CD4-positive, alpha-beta T cell treated with Interleukin-6 for 4 hours (primary cell): Measurements from ENCODE around the gene SMARCD1.

Experiments
- DNase-seq: peaks from one replicate; pipeline ENCODE4 v3.0.0-alpha.2; 2020; ENCODE audit warnings: mixed read lengths

Gene SMARCD1

GRCh38 chr12:50104417-50105366 is 19.6 kb downstream of the SMARCD1 start:
- DNase-seq, result no peak

GRCh38 chr12:50105913-50106450 is 20.8 kb downstream of the SMARCD1 start:
- DNase-seq, result no peak

GRCh38 chr12:50106907-50107306 is 21.8 kb downstream of the SMARCD1 start:
- no peak for DNase-seq

GRCh38 chr12:50107416-50108268 is 22.5 kb downstream of the SMARCD1 start:
- DNase-seq, result no peak

DNA sequence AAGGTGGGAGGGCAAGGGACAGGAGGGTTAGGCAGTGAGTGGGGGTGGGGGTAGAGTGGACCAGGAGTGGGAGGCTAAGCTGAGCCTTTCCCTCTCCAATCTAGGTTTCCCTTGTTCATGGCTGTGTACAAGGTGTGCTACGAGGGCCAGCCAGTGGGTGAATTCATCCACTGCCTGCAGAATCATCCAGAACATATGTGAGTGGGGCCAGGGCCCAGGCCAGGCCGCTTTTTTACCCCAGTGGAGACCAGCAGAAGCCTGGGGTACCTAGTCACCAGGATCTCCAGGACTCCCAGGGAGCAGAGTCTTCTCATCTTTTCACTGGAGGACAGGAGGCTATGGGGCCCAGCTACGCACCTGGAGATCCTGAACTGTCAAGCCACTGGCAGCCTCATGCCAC is 24.2 kb downstream of the SMARCD1 start:
- no peak for DNase-seq

DNA sequence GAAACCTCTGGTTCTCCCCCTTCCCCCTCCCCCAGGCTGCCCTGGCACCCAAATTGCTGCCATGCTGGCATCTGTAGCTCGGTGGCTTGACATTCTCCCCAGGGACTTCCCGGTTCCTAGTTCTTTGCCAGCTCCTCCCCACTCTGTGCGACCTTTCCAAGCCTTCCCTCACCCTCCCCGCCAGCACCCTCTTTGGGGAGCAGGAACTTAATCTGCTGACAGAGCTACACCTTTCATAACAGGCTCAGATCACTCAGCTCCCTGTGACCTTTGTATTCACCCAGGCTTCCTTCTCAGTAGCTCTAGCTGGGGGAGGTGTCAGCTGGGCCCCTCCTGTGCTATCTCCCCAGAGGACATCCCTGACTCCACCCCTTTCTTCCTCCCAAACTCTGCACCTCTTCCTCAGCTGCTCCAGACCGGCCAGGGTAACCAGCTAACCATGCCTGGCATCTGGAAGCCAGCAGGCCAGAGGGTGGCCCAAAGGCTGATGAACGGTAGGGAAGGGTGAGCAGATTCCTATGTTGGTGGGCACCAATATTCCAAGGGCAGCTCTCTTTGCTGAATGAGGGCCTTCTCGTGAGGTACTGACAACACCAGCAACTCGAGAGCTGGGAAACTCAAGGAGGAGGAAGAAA is 25.1 kb downstream of the SMARCD1 start:
- no peak for DNase-seq

DNA sequence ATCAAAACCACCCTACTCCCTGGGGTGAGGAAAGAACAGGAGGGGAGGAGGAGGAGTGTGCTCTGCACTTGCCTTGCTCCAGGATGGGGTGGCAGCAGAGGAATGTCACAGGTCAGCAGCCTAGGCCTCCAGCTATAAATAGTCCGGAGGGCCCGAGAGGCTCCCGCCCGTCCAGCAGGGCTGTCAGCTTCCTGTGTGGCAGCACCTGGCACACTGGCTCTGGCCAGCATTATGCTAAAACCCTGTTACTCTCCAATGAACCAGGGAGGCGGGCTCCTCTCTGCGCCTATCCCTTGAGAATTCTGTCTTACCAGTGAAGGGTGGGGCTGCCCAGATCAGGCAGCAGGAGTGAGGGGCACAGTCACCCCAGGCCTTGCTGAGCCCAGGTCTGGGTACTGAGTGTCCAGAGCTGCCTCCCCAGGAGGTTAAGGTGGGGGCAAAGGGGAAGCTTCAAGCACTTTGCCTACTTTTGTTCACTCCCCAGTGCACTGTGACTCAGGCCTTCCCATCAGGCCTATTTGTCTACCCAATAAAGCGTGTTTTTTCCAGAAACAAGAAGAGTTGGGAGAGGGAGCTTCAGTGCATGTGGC is 25.7 kb downstream of the SMARCD1 start:
- no peak for DNase-seq

DNA sequence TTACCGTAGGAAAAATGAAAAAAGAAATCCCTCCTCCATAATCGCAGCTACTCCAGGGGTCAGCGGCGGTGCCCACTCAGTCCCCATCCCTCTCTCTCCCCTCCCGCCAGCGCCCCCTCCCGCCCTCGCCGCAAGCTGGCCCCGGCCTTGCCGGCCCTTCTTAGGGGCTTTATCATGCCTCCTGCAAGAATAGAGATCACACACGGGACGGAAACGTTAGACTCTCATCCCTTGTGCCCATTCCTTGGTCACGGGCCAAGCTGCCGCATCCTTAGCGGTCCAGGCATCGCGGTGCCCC is 26.2 kb downstream of the SMARCD1 start:
- no peak for DNase-seq

GRCh38 chr12:50111693-50112455 is 26.7 kb downstream of the SMARCD1 start, which contains the start of gene COX14:
TSS of gene COX14 (plus strand) at chr12:50112236. CDS start at chr12:50120044, 7,808 bp downstream.
- DNase-seq, result peak; percentile 98

- no peak for DNase-seq
Observed at GRCh38 chr12:50112456-50113218, 27.5 kb downstream of the SMARCD1 start.

DNA sequence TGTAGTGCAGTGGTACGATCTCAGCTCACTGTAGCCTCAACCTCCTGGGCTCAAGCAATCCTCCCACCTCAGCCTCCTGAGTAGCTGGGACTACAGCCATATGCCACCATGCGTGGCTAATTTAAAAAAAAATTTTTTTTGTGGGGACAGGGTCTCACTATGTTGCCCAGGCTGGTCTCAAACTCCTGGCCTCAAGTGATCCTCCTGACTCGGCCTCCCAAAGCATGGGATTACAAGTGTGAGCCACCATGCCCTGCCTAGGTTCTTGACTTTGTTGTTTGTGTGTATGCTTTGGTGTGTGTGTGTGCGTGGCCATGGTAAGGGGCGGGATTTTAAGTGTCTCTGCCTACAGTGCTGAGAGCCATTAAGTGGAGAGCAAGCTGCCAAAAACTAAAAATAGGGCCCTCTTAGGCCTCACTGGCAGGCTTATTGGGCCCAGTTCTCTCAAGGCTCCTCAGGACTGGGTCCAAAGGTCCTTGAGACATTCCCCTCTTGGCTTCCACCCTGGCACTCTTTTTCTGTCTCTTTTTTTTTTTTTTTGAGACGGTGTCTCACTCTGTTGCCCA is 32.0 kb downstream of the SMARCD1 start:
- no peak for DNase-seq

DNA sequence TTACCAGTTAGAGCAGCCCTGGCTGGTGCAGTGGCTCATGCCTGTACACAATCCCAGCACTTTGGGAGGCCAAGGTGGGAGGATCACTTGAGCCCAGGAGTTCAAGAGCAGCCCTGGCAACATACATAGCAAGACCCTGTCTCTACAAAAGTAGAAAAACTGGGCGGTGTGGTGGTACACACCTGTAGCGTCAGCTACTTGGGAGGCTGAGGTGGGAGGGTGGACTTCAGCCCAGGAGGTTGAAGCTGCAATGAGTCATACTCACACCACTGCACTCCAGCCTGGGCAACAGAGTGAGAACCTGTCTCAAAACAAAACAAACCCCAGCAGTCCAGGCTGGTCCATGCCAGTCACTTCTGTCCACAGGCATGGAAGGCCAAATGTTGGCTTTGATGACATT is 34.2 kb downstream of the SMARCD1 start:
- DNase-seq, result no peak

DNA sequence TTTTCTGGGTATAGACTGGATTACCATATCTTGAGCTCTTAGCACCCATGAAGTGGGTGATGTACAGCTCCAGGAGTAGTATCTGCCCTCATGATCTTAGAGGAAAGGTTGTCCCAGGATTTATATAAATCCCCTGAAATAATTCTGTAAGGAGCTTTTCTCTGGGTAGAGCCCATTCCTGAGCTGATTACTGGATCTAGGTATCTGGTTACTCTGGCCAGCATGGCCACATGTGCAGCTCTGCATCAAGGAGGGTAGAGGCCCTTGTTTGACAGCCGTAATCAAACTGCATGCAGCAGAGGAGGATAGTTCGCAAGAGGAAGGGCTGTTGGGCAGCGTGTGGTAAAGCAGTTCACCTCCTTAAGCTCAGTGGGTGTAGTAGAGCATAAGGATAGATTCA is 35.4 kb downstream of the SMARCD1 start:
- DNase-seq, result no peak

GRCh38 chr12:50120953-50121352 is 35.8 kb downstream of the SMARCD1 start:
- no peak for DNase-seq

GRCh38 chr12:50121641-50122040 is 36.5 kb downstream of the SMARCD1 start:
- DNase-seq, result no peak

DNA sequence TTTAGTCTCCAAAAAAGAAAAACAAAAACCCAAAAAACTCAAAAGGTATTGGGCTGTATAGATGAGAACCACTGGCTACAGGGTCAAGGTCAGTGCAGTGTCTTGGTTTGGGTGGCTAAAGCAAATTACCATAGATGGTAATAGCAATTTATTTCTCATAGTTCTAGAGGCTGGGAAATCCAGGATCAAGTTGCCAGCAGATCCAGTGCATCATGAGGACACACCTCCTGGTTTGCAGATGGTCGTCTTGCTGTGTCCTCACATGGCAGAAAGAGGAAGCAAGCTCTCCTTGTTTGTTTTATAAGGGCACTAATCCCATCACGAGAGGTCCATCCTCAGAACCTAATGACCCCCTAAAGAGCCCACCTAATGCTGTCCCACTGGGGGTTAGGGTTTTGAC is 38.1 kb downstream of the SMARCD1 start:
- no peak for DNase-seq

- DNase-seq, result no peak
Observed at GRCh38 chr12:50127546-50127945, 42.4 kb downstream of the SMARCD1 start.

DNA sequence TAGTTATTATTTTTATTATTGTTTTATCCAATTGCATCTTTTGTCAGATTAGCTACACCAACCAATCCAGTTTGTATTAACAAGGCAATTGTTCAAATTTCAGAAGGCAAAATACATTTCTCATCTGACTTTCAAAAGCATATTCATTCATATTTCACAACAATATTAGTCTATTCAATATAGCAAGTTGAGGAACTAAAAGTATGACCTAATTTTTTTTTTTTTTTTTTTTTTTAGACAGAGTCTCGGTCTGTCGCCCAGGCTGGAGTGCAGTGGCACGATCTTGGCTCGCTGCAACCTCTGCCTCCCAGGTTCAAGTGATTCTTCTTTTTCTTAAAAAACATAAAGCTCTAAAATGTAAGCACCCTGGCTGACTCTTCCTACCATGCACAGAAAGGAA is 44.1 kb downstream of the SMARCD1 start:
- DNase-seq, result no peak

GRCh38 chr12:50132505-50133135 is 47.5 kb downstream of the SMARCD1 start:
- no peak for DNase-seq

DNA sequence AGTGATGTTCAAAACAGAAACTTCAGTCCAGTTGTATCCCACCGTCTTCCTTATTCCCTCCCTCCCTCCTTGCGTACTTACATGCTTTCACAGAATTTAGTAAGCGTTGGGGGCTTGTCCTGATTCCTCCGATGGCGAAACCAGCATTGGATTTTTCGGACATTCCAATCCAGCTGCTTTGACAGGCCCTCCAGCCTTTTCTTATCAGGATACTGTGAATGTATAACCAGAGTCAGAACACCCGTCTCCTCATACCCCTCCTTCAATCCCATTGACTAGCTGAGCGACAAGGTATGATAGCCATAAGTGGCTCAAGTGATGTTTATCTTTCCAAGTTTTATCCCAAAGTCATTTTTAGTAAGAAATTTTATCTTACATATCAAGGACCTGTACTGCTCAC is 57.9 kb downstream of the SMARCD1 start:
- DNase-seq, result no peak
